NCI-H187 treated with DMSO at 0.1 percent for 48 hours (cell line): Measurements from ENCODE around the gene POGLUT2.

ENCODE experiments used
- DNase-seq: peaks from one replicate; lab custom pipeline; 2025; lab: John Stamatoyannopoulos, UW

Gene POGLUT2

DNA sequence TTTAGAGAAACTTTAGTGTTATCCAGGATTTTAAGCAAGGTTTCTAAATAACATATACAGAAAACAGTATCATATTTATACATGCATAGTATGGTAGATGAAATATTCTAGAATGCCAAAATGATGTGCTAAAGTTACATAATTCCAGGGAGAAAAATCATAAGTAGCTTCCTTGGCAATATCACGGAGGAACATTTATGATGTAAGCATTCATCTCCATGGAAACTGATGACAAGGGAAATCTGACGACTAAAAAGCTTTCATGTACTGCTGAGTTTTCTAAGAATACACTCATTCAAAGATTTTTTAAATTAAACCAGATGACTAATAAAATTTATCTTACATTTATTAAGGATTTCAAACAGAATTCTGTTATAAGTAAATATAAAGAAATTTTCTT lies 29.9 kb downstream of the POGLUT2 start:
- no peak for DNase-seq

GRCh38 chr13:102763741-102764140 lies 35.0 kb downstream of the POGLUT2 start:
- no peak for DNase-seq

DNA sequence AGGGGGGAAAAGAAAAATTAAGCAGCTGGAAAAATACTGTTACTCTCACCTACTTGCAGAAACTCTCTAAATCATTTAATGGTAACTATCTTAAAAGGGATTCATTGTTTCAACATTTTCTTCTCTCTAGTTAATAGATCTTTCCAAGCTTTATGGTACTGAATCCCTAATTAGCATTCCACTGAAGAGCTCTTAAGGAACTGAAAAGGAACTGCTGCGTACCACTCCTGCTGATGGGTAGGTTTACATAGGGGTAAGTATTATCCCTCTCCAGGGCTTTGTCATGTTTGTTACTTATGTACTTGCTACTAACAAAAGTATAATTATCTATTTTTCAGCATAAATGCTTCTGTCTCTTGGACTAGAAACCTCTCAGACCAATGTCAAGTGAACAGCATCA lies 37.7 kb downstream of the POGLUT2 start:
- no peak for DNase-seq

DNA sequence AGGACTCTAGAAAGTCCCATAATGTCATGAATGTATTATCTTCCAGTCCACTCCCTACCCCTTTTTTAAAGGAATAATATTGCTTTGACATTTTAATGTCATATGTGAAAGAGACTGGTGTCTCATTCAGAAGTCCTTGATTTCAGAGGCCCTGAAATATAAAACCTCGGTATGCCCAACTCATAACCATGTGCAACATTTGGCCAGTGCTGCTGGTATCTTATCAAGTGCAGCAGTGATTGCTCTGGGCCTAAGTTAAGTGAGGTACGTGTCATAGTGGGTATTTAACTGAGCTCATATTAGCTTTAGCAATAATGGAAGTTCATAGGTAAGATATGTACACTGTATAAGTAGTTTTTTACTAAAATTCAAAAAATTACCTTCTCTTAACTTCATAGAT lies 39.9 kb downstream of the POGLUT2 start:
- DNase-seq: no peak

DNA sequence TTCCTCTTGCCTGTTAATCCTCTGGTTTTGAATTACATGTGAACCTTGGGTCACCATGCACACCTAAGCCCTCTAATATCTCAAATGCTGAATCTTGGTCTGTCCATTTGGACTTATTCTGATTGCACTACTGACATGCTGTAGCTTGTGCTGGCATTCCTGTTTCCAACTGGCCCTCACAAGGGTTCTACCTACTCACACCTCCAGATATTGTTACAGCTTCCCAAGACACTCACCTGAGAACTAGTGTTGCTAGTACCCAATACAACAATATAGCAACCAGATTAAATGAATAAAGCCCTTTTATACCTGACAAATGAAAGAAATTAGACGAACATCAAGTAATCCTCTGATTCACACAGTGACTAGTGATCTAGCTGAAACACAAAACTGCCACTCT lies 41.8 kb downstream of the POGLUT2 start:
- no peak for DNase-seq

GRCh38 chr13:102751886-102752285 lies 46.9 kb downstream of the POGLUT2 start:
- DNase-seq: no peak

DNA sequence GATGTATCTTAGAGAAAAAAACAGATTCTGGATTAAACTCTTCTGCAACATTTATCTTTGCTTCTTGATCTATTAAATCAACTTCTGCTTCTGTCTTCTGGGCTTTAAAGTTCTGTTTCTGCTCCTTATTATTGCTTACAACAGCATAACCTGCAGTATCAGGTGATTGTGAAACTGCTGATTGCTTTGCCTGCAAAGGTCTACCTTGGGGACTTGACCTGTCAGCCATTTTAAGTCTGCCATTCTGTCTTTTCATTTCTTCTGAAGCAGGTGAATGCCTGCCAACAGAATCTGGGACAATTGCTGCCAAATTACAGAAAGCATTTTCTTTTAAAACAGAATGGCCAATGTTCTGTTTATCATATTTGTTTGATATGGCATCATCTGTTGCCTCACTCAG lies 56.3 kb downstream of the POGLUT2 start:
- no peak for DNase-seq

DNA sequence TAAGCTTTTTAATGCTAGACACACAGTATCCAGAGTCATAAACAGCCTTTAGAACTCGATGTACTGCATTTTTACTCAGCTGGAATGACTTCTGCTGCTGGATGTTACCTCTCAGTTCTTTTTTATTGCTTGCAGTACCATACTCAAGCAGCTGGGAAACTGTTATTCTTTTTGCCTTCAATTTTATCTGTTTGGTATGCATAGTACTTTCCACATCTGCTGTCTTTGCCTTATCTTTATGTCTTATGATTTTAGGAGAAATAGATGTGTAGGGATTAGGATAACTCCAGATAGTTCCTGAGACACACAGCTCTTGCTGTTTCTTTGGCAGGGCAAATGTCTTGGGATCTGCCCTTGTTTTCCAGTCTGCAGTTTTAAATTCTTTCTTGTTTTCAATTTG lies 56.7 kb downstream of the POGLUT2 start:
- DNase-seq: no peak
